ENCODE data around the gene NDST3. TPM values are rescaled to one million over a fixed set of nuclear protein-coding genes. Genes with fewer than 3 reads are reported as not detected.

NDST3 gene
- total and polyA plus RNA-seq, 8 donors: 0.13 to 1.5 (median 0.37) TPM; not detected in 3

- Histone ChIP-seq H3K9me3 (no peaks in the 10 kb centered on the region), H3K4me3 (no peak overlapping the region), H3K36me3 (no peaks in the 10 kb centered on the region), H3K4me1 (peaks cover 6 to 17% (median 15%) of the 10 kb centered on the region in 4 donors), H3K27ac (no peak overlapping the region), H3K27me3 (peaks cover 0 to 21% (median 12%) of the 10 kb centered on the region in 3 donors)
- 61 to 77% (median 69%) methylated on average over 1 of the region's 1 CpG for WGBS, 5 donors
- TF ChIP-seq CTCF (IDR thresholded peaks at IDR 0.05) (no peak), POLR2AphosphoS5 (IDR thresholded peaks at IDR 0.05) (no peak), POLR2A (IDR thresholded peaks at IDR 0.05) (no peak), EP300 (IDR thresholded peaks at IDR 0.05) (no peak)
- DNase-seq: no peak
- intact Hi-C loops (cut with DNase I; ENCODE audit: low total_unique reads): no loop called here
Observed at GRCh38 chr4:118035309-118035708, 1.0 kb downstream of the NDST3 start.

GRCh38 chr4:118036336-118036735, 2.0 kb downstream of the NDST3 start:
- peak in 1 of 2 donors; percentile 5 for DNase-seq
- WGBS, 5 donors: 42 to 61% (median 54%) methylated on average over 2 of the region's 2 CpGs
- TF ChIP-seq POLR2A (IDR thresholded peaks at IDR 0.05) (no peak), CTCF (IDR thresholded peaks at IDR 0.05) (no peak), POLR2AphosphoS5 (IDR thresholded peaks at IDR 0.05) (no peak), EP300 (IDR thresholded peaks at IDR 0.05) (no peak)
- peaks cover 0 to 21% (median 12%) of the 10 kb centered on the region in 3 donors for H3K27me3 ChIP-seq
- H3K27ac ChIP-seq: no peak overlapping the region
- intact Hi-C loops (cut with DNase I; ENCODE audit: low total_unique reads): no loop called here
- peaks cover 6 to 17% (median 15%) of the 10 kb centered on the region in 4 donors for H3K4me1 ChIP-seq
- no peaks in the 10 kb centered on the region for H3K9me3 ChIP-seq
- H3K36me3 ChIP-seq: no peaks in the 10 kb centered on the region
- no peak overlapping the region for H3K4me3 ChIP-seq

- H3K27ac ChIP-seq: no peak overlapping the region
- no peaks in the 10 kb centered on the region for H3K36me3 ChIP-seq
- TF ChIP-seq POLR2A (IDR thresholded peaks at IDR 0.05) (no peak), POLR2AphosphoS5 (IDR thresholded peaks at IDR 0.05) (no peak), CTCF (IDR thresholded peaks at IDR 0.05) (no peak), EP300 (IDR thresholded peaks at IDR 0.05) (no peak)
- peaks cover 0 to 13% (median 12%) of the 10 kb centered on the region in 3 donors for H3K27me3 ChIP-seq
- WGBS, 5 donors: 85 to 100% (median 91%) methylated on average over 1 of the region's 1 CpG
- no peak for DNase-seq
- no peaks in the 10 kb centered on the region for H3K9me3 ChIP-seq
- no peak overlapping the region for H3K4me3 ChIP-seq
- intact Hi-C loops (cut with DNase I; ENCODE audit: low total_unique reads): no loop called here
- peaks cover 6 to 15% (median 13%) of the 10 kb centered on the region in 4 donors for H3K4me1 ChIP-seq
Observed at GRCh38 chr4:118037955-118038354, 3.7 kb downstream of the NDST3 start.

- no peak overlapping the region for H3K4me3 ChIP-seq
- H3K4me1 ChIP-seq: no peaks in the 10 kb centered on the region
- no peaks in the 10 kb centered on the region for H3K36me3 ChIP-seq
- H3K27me3 ChIP-seq: no peaks in the 10 kb centered on the region
- DNase-seq: no peak
- no peak for TF ChIP-seq EP300 (IDR thresholded peaks at IDR 0.05)
- no peak for TF ChIP-seq CTCF (IDR thresholded peaks at IDR 0.05)
- no peak for TF ChIP-seq POLR2AphosphoS5 (IDR thresholded peaks at IDR 0.05)
- no peak for TF ChIP-seq POLR2A (IDR thresholded peaks at IDR 0.05)
- intact Hi-C loops (cut with DNase I; ENCODE audit: low total_unique reads): no loop called here
- H3K27ac ChIP-seq: no peak overlapping the region
- peaks cover 7 to 55% (median 20%) of the 10 kb centered on the region in 4 donors for H3K9me3 ChIP-seq
- 50 to 83% (median 75%) methylated on average over 1 to 2 of the region's 2 CpGs for WGBS, 5 donors
Observed at GRCh38 chr4:118046323-118046722, 12.0 kb downstream of the NDST3 start.
